Natural killer cell treated with Interleukin-12 subunit alpha and Interleukin-12 subunit beta and Interleukin-15 and Interleukin-18, amount 100 ng/mL, for 72 hours (primary cell): Measurements from ENCODE around the gene CDH18. TPM values are rescaled to one million over a fixed set of nuclear protein-coding genes. Genes with fewer than 3 reads are reported as not detected.
"Not testable (repeated sequence)": the region's sequence is repeated elsewhere in the genome, so short reads cannot be mapped to it uniquely, and the experiment has no call there.

ENCODE experiments used
- ATAC-seq, 2 donors: fragments of 150-1000 bp; cut with Tn5 transposase in 1 of 2; sonication (Bioruptor Pico), chemical (Tn5 transposase) in 1 of 2; 2 replicates each; pipeline ENCODE4 v1.10.0; 2021
- DNase-seq: peaks from one replicate; pipeline ENCODE4 v3.0.0; 2022; ENCODE audit warnings: low spot score
- H3K27ac Mint-ChIP-seq, 2 donors: 1 replicate in 1 of 2; 2 replicates in 1 of 2; pipeline ENCODE4 v1.8.0; 2022; ENCODE audit warnings: mixed read lengths in 2 of 2, mild to moderate bottlenecking in 1 of 2, moderate library complexity in 1 of 2
- H3K27me3 Mint-ChIP-seq, 2 donors: 1 replicate in 1 of 2; 2 replicates in 1 of 2; pipeline ENCODE4 v1.8.0; 2022; ENCODE audit warnings: mixed read lengths in 2 of 2
- H3K36me3 Mint-ChIP-seq: one replicate; pipeline ENCODE4 v1.8.0; 2022; ENCODE audit warnings: mixed read lengths
- H3K4me1 Mint-ChIP-seq, 2 donors: 1 replicate in 1 of 2; 2 replicates in 1 of 2; pipeline ENCODE4 v1.8.0; 2022; ENCODE audit warnings: low read depth in 2 of 2, mixed read lengths in 2 of 2, mild to moderate bottlenecking in 1 of 2
- H3K4me3 Mint-ChIP-seq: one replicate; pipeline ENCODE4 v1.8.0; 2022; ENCODE audit warnings: mixed read lengths
- H3K9me3 Mint-ChIP-seq: 2 replicates; pipeline ENCODE4 v1.8.0; 2022; ENCODE audit warnings: mixed read lengths
- total RNA-seq, 2 donors: library from RNA; stranded (reverse); gene quantifications; one replicate each; pipeline ENCODE4 v1.2.3, GENCODE V29; 2022

CDH18 gene
- total RNA-seq, 2 donors from 2014 or later: not detected

DNA sequence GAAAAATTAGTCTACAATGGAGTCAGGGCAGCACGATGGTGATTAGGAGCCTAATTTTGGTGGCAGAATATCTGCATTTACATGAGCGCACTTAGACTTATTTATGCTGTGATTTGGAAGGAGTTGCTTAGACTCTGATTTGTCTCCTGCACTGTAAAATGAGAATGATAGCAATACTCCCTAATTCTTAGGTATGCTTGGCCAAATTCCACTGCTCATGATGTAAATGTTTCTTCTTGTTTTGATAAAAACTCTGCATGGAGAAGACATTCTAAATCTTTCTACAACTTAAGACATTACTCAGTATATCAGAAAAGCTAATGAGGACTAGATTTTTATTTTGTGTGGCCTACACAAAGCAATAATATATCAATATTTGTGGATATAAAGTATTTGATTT lies 205.4 kb downstream of the CDH18 start:
- Mint-ChIP-seq H3K27me3 (no peaks in the 10 kb centered on the region), H3K9me3 (peaks cover 24% of the 10 kb centered on the region), H3K4me3 (no peak overlapping the region), H3K4me1 (no peaks in the 10 kb centered on the region), H3K36me3 (peaks cover 4% of the 10 kb centered on the region), H3K27ac (no peak overlapping the region)
- DNase-seq (no peak), ATAC-seq (no peak)

DNA sequence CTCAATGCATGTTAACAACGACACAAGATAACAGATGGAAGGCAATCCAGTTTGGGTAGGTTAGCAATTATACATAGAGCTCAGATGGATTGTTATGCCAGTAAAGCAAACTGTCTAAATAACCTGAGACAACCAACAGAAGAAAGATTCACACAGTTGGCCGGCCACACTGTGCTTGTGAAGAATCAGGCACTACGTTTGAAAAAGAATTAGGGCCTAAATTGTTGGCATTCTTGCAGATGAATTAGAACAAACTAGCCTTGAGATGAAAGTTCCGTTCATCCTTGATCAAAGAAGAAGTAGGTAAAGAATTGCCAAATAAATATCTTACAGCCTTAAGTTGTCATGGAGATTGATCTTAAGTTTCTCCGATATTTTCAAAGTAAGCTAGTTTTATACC lies 210.6 kb downstream of the CDH18 start:
- Mint-ChIP-seq H3K4me3 (no peak overlapping the region), H3K4me1 (no peaks in the 10 kb centered on the region), H3K36me3 (peaks cover 5% of the 10 kb centered on the region), H3K27me3 (no peaks in the 10 kb centered on the region), H3K27ac (no peak overlapping the region), H3K9me3 (peaks cover 23% of the 10 kb centered on the region)
- no peak for ATAC-seq
- DNase-seq: no peak

DNA sequence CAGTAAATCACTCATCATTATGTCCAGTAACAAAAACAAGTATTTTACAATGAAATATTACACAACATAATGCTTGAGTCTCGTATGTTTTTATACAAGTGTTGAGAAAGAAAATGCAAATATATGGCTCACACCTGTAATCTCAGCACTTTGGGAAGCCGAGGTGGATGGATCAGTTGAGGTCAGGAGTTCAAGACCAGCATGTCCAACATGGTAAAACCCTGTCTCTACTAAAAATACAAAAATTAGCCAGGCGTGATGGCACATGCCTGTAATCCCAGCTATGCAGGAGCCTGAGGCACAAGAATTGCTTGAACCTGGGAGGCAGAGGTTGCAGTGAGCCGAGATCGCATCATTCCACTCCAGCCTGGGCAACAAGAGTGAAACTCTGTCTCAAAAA lies 211.1 kb downstream of the CDH18 start:
- not testable (repeated sequence) for H3K4me1 Mint-ChIP-seq, H3K36me3 Mint-ChIP-seq, H3K4me3 Mint-ChIP-seq, ATAC-seq, H3K27me3 Mint-ChIP-seq, DNase-seq, H3K27ac Mint-ChIP-seq
- H3K9me3 Mint-ChIP-seq: peaks cover 26% of the 10 kb centered on the region

DNA sequence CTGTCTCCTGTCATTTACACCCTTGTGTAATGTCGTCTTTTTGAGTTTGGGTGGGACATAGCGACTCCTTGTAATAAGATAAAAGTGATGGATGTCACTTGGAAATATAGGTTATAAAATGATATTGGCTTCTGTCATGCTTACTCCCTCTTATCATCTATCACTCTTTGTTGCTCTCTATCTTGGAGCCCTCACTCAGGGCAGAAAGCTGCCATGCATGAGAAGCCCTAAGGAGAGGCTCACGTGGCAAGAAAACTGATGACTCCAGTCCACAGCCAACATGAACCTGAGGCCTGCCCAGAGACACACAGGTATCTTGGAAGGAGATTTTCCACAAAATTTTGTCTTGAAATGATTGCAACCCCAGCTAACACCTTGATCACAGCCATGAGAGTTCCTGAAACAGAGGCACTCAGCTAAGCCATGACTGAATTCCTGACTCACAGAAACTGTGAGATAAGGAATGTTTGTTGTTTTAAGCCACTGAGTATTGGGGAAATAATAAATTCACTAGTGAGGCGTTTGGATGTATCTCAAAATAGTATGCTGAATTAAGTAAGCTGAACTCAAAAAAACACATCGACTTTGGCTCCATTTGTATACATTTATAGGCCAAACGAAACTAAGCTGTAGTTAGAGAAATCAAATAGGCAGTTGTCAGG lies 216.7 kb downstream of the CDH18 start:
- Mint-ChIP-seq H3K36me3 (peaks cover 6% of the 10 kb centered on the region), H3K9me3 (peaks cover 33% of the 10 kb centered on the region), H3K27ac (no peak overlapping the region), H3K27me3 (no peaks in the 10 kb centered on the region), H3K4me3 (no peak overlapping the region), H3K4me1 (no peaks in the 10 kb centered on the region)
- ATAC-seq (no peak), DNase-seq (no peak)

DNA sequence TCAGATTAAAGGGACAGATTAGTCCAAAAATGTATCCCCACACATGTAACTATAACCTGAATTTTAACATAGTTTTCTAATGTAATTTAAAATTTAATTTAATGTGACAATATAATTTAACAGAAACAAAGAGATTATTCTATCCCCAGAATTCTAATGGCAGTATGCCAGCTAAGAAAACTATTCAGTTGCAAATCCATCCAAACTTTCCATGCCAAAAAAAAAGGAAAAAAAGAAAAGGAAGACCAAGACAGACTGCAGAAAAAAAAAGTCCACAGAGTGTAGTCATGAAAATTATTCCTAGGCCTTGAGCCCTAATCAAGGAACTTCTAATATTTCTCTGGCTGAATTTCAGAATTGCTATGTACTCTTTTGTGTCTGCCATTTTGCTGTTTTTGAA lies 217.6 kb downstream of the CDH18 start:
- H3K4me1 Mint-ChIP-seq: no peaks in the 10 kb centered on the region
- no peak overlapping the region for H3K27ac Mint-ChIP-seq
- DNase-seq (no peak), ATAC-seq (no peak)
- H3K4me3 Mint-ChIP-seq: no peak overlapping the region
- peaks cover 29% of the 10 kb centered on the region for H3K9me3 Mint-ChIP-seq
- H3K27me3 Mint-ChIP-seq: no peaks in the 10 kb centered on the region
- H3K36me3 Mint-ChIP-seq: peaks cover 7% of the 10 kb centered on the region

DNA sequence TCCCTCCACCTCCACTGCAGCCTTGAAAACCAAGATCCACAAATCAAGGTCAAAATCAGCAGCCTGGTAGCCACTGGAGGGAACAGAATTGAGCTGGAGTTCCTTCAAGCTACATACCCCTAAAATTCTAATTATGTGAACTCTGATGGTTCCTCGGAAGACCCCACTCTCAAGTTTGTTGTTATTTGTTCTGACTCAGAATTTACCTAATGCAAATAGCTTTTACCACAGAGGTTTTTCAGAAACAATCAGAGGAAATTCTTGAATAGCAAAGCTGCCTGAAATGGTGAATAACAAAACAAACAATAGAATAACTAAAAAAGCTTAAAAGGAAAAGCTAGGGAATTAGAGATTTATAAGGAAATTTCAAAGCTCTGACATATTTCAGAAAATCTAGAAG lies 220.0 kb downstream of the CDH18 start:
- H3K4me3 Mint-ChIP-seq: no peak overlapping the region
- peaks cover 13% of the 10 kb centered on the region for H3K36me3 Mint-ChIP-seq
- no peak overlapping the region for H3K27ac Mint-ChIP-seq
- ATAC-seq: no peak
- no peaks in the 10 kb centered on the region for H3K4me1 Mint-ChIP-seq
- no peaks in the 10 kb centered on the region for H3K27me3 Mint-ChIP-seq
- H3K9me3 Mint-ChIP-seq: peaks cover 27% of the 10 kb centered on the region
- no peak for DNase-seq

DNA sequence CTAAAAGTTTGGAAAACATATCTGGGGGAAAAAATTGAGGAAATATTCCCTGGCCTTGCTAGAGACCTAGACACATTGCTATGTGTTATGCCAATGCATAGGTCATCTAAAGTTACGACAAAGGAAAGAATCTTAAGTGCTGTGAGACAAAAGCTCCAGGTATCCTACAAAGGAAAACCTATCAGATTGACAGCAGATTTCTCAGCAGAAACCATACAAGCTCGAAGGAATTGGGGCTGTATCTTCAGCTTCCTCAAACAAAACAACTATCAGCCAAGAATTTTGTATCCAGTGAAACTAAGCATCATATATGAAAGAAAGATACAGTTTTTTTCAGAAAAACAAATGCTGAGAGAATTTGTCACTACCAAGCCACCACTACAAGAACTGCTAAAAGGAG lies 234.4 kb downstream of the CDH18 start:
- no peaks in the 10 kb centered on the region for H3K36me3 Mint-ChIP-seq
- H3K9me3 Mint-ChIP-seq: peaks cover 19% of the 10 kb centered on the region
- no peak overlapping the region for H3K27ac Mint-ChIP-seq
- H3K4me1 Mint-ChIP-seq: no peaks in the 10 kb centered on the region
- ATAC-seq: no peak
- no peaks in the 10 kb centered on the region for H3K27me3 Mint-ChIP-seq
- no peak overlapping the region for H3K4me3 Mint-ChIP-seq
- no peak for DNase-seq

DNA sequence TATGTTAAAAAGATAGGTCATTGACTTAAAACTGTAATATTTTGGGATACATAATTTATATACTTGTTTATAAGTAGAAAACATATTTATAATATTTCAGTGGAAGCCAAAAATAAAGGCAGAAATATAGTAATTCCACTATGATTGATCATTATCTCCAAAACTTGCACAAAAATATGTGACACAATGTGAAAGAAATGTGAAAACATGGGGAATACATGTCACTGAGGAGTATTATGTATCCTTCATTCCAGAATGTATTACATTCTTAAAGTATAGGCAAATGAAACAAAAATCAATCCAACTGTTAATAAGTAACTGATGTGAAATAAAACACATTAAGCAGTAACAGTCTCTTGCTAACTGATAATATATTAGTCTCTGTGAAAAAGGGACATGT lies 236.7 kb downstream of the CDH18 start:
- Mint-ChIP-seq H3K27me3 (no peaks in the 10 kb centered on the region), H3K9me3 (peaks cover 20% of the 10 kb centered on the region), H3K27ac (no peak overlapping the region), H3K4me3 (no peak overlapping the region), H3K4me1 (no peaks in the 10 kb centered on the region), H3K36me3 (no peaks in the 10 kb centered on the region)
- ATAC-seq (no peak), DNase-seq (no peak)

DNA sequence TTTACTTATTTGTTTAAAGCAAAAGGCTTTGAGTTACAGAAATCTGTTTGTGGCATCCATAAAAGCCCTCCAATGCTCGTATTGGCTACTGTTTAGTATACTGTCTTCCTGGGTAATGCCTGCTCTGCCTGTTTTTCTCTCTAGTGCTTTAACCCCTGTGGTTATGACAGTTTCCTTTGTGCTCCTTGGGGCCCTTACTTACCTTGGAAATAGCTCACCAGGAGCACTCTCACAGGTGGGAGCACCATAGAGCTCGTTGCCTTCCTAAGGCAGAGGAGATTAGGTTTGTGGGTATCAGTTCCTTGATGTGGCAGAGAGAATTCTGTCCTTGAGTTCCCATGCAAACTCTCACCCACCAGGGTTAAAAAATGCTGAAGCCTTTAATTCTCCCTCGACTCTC lies 242.8 kb downstream of the CDH18 start:
- no peaks in the 10 kb centered on the region for H3K27me3 Mint-ChIP-seq
- H3K4me3 Mint-ChIP-seq: no peak overlapping the region
- H3K36me3 Mint-ChIP-seq: no peaks in the 10 kb centered on the region
- ATAC-seq (no peak), DNase-seq (no peak)
- no peaks in the 10 kb centered on the region for H3K4me1 Mint-ChIP-seq
- H3K27ac Mint-ChIP-seq: no peak overlapping the region
- peaks cover 20% of the 10 kb centered on the region for H3K9me3 Mint-ChIP-seq

DNA sequence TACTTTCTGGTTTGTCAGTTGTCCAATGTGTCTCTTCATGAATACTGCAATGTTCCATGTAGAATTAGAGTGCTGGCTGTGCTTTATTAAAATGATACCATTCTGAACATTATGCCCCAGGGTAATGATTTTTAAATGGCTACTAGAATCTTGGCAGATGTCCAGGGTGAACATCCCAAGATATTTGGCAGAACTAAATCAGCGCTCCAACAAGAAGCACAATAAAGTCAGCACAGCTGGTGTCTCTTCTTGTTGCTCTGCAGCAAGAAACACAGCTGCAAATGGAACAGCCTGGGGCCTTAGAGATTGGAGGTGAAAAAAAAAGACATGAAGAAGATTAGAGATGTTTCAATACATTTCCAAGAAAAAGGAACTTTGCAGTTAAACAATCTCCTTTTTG lies 248.3 kb downstream of the CDH18 start:
- Mint-ChIP-seq H3K4me1 (no peaks in the 10 kb centered on the region), H3K4me3 (no peak overlapping the region), H3K36me3 (peaks cover 6% of the 10 kb centered on the region), H3K27ac (no peak overlapping the region), H3K9me3 (peaks cover 17% of the 10 kb centered on the region), H3K27me3 (no peaks in the 10 kb centered on the region)
- no peak for DNase-seq
- no peak for ATAC-seq

DNA sequence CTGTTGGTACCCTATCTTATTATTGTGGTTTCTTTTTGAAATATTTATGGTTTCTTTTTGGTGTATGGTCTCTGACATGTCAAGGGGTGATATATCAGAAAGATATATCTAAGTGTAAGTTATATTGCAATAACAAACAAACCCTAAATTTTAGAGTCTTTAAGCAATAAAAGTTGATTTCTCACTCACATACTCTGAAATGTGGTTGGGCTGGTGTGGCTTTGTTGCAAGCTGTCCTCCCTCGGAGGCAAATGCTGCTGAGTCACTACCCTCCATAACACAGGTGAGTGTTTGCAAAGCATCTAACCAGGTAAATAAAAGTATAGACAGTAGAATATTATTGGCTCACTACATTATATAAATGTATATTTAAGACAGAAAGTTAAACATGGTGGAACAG lies 253.2 kb downstream of the CDH18 start:
- Mint-ChIP-seq H3K27me3 (no peaks in the 10 kb centered on the region), H3K9me3 (peaks cover 15% of the 10 kb centered on the region), H3K4me3 (no peak overlapping the region), H3K36me3 (peaks cover 6% of the 10 kb centered on the region), H3K27ac (no peak overlapping the region), H3K4me1 (no peaks in the 10 kb centered on the region)
- ATAC-seq: no peak
- no peak for DNase-seq

DNA sequence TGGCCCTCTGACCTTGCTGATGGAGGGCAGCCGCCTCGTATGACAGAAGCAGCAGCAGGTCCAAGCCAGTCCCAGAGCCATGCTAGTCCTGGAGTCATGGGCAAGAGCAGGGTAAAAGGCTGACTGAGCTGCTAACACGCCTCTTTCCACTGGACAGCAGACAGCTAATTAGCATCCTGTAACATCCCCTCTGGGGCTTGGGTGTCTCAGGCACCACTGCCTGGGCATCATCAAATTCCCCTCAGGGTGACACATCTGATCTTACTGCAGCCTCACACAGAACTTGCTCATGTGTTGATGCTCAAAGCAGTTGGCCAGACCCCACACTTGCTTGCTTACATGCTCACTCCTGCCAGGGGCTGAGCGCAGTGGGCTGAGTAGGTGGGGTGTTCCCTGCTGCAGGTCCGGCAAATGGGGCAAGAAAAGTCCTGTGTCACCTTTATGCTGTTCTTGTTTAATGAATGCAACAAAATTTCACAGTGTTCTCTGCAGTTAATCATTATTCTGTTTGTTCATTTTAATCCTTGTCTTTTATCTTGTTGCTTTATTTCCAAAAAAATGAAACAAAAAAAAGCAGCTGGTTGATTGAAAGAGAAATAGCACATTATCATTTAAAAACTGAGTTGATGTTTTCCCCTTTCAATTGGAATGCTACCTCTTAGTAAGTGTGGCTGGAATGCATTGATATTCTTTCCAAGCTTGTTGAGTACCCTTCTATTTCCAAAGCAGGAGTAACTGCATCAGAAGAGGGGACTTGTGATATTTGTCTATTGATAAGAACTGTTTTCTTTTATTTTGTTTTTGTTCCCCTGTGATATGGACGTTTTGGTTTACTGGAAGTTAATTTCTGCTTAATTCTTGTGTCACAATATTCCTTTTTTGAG lies 254.1 kb downstream of the CDH18 start:
- Mint-ChIP-seq H3K9me3 (peaks cover 17% of the 10 kb centered on the region), H3K27ac (no peak overlapping the region), H3K4me1 (no peaks in the 10 kb centered on the region), H3K27me3 (no peaks in the 10 kb centered on the region), H3K4me3 (no peak overlapping the region), H3K36me3 (peaks cover 6% of the 10 kb centered on the region)
- DNase-seq (no peak), ATAC-seq (no peak)

DNA sequence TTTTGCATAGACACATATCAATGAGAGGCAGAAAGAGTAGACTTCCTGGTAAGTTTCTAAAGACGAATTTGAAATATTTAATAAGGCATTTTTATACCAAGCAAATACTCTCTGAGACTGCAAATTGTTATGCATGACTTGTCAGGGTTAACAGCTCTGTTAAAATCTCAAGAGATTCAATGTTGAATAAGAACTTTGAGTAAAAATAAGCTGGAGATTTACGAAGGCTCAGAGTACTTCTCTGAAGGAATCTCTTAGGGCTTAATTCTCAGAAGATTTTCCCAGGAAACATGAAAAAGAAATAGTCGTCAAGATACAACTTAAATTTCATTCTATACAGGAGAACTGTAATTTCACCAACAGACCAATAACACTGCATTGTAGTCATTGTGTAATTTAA lies 259.4 kb downstream of the CDH18 start:
- Mint-ChIP-seq H3K27me3 (no peaks in the 10 kb centered on the region), H3K36me3 (no peaks in the 10 kb centered on the region), H3K9me3 (peaks cover 16% of the 10 kb centered on the region), H3K4me3 (no peak overlapping the region), H3K4me1 (no peaks in the 10 kb centered on the region), H3K27ac (no peak overlapping the region)
- ATAC-seq (no peak), DNase-seq (no peak)

DNA sequence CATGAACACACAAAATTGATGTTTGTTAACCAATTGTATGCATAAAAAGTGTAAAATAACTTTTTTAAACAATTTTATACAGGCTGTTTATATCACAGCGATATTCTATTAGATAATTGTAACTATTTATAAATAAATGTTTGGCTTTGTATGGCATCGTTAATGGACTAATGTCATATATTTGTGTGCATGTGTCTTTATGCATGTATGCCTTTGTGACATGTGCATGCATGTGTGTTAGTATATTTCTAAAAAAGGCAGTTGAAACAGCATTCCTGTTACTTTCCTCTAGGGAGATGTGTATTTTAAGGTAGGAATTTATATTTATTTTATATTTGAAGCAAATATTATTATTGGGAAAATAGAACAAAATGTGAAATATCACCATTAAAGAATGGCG lies 268.9 kb downstream of the CDH18 start:
- Mint-ChIP-seq H3K4me3 (no peak overlapping the region), H3K36me3 (no peaks in the 10 kb centered on the region), H3K4me1 (no peaks in the 10 kb centered on the region), H3K27ac (no peak overlapping the region), H3K9me3 (no peaks in the 10 kb centered on the region), H3K27me3 (no peaks in the 10 kb centered on the region)
- DNase-seq (no peak), ATAC-seq (no peak)
